GM21423 (cell line): ENCODE results near the gene MXRA7.
"Not testable (repeated sequence)": the region's sequence is repeated elsewhere in the genome, so short reads cannot be mapped to it uniquely, and the experiment has no call there.

Source experiments
- ATAC-seq: cut with Tn5 transposase; IDR thresholded peaks from one replicate; pipeline ENCODE4 v1.9.1; 2021; ENCODE audit warnings: mild to moderate bottlenecking, moderate library complexity; ENCODE audit not compliant: unreplicated experiment

Gene MXRA7

DNA sequence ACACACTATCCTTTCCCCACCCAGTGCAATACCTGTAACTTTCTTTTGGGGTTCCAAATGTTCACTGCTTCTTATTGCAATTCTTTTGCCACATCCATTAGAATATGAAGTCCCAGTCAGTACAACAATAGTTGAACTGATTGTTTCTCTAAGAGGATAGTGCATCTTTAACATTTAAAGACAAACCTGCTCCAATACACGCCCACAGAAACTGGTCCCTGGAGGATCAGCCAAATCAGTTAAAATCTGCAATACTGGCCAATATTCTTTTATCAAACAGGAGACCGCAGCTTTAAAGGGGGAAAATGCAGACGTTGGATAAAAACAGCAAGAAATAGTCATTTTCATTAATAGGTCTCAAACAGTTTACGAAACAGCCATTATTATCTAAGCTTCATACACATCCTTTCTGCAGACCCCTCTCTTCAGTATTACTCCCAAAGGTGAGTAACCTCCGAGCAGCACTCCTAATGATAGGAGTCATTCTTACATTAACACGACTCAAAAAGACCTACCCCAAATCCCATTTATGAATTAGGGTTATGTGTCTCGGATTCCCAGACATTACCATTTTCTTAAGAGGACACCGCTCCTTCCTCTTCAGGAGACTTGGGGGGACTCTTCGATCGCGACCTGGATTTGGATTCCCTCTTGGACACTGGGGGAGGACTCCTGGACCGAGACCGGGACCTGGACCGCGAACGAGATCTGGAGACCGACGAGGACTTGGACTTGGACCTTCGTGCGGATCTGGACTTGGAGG, 25.0 kb upstream of the MXRA7 start:
- ATAC-seq, result no peak

DNA sequence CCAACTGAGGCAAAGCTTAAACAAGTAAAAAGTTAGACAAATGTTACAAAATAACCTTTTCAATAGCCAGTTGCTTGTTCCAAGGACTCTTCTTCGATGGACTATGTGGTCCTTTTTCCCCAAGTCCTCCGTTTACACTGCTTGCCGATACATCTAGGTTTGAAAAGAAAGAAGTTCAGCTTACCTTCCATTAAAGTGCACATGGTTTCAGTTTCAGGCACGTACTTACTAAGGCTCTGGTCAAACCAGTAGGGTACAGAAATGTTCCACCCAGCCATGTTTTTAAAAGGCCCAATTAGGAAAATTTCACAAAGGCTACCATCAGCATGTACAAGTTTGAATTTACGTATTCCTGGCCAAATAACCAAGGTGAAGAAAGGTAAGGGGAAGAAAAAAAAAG, 24.2 kb upstream of the MXRA7 start:
- ATAC-seq, result no peak

- ATAC-seq, result no peak
These were observed 23.5 kb upstream of the MXRA7 start for GRCh38 chr17:76734080-76734840.

- no peak for ATAC-seq
These were observed 22.8 kb upstream of the MXRA7 start for GRCh38 chr17:76733618-76733957.

GRCh38 chr17:76732734-76733617, 22.2 kb upstream of the MXRA7 start:
- ATAC-seq, result no peak

DNA sequence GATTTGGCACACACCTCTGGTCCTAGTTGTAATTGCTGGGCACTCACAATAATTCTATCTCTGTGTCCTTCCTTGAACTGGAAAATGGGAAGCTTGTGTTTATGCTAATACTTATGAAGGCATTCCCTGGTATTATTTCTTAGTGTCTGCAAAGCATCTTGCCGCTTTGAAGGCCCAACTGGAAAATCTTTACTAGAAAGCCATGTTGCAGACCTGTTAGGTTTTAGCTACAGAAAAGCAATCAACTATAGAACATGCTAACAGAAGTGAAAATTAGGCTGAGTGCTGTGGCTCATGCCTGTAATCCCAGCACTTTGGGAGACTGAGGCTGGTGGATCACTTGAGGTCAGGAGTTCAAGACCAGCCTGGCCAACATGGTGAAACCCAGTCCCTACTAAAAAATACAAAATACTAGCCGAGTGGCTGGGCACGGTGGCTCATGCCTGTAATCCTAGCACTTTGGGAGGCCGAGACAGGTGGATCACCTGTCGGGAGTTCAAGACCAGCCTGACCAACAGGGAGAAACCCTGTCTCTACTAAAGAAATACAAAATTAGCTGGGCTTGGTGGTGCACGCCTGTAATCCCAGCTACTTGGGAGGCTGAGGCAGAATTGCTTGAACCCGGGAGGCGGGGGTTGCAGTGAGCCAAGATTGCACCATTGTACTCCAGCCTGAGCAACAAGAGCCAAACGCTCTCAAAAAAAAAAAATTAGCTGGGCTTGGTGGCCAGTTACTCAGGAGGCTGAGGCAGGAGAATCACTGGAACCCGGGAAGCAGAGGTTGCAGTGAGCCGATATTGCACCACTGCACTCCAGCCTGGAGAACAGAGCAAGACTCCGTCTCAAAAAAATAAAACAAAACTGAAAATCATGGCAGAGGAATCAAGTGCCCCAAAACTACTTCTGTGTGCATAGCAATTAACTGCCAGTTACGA, 21.3 kb upstream of the MXRA7 start:
- not testable (repeated sequence) for ATAC-seq

DNA sequence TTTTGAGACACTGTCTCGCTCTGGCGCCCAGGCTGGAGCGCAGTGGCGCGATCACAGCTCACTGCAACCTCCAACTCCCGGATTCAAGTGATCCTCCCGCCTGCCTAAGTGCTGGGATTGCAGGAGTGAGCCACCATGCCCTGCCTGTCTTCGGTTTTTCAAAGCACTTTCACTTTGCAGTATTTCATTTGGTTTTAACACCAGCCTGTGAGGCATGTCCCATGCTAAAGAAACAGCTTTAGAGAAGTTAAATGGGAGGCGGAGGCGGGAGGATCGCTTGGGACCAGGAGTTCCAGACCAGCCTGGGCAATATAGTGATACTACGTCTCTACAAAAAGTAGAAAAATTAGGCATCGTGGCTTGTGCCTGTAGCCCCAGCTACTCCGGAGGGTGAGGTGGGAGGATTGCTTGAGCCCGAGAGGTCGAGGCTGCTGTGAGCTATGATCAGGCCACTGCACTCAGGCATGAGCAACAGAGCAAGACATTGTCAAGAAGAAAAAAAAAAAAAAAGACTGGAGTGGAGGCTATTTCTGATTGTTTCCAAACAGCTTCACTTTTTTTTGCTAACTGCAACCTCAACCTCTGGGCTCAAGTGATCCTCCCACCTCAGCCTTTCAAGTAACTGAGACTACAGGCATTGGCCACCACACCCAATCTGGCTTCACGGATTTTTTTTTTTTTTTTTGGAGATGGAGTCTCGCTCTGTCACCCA, 17.1 kb upstream of the MXRA7 start:
- no peak for ATAC-seq

GRCh38 chr17:76726776-76727718, 16.3 kb upstream of the MXRA7 start, which contains the start of gene METTL23:
TSS of gene METTL23 (plus strand) at chr17:76726839. CDS start at chr17:76729711, 2,872 bp downstream.
- peak; percentile 48 for ATAC-seq

DNA sequence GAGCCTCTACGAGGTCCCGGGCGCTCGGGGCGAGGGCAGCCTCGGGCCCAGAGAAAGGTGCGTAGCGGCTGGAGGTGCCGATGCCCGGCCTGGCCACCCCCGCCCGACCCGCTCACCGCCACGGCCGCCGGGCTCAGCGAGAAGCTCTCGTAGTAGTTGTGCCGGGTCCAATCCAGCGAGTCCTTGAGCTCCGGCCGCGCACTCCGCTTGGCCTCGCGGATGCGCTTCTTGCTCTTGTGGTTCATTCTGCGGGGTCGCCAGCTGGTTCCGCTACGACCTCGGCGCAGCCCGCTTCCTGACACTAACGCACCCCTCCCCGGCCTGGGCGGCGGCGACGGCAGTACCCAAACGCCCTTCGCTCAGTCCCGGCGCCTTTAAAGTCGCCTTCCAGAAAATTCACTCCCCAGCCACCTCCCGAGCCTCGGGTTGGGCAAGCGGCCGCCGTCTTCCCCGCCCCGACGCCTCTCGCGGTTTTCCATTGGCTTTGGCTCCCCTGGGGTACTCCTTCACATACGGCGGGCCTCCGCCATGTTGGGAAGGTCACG, 15.5 kb upstream of the MXRA7 start, which contains the start of gene JMJD6:
TSS of gene JMJD6 (minus strand) at position 376 of the 545 bp plus-strand sequence. CDS start at position 245, 131 bp downstream.
- peak; percentile 63 for ATAC-seq

DNA sequence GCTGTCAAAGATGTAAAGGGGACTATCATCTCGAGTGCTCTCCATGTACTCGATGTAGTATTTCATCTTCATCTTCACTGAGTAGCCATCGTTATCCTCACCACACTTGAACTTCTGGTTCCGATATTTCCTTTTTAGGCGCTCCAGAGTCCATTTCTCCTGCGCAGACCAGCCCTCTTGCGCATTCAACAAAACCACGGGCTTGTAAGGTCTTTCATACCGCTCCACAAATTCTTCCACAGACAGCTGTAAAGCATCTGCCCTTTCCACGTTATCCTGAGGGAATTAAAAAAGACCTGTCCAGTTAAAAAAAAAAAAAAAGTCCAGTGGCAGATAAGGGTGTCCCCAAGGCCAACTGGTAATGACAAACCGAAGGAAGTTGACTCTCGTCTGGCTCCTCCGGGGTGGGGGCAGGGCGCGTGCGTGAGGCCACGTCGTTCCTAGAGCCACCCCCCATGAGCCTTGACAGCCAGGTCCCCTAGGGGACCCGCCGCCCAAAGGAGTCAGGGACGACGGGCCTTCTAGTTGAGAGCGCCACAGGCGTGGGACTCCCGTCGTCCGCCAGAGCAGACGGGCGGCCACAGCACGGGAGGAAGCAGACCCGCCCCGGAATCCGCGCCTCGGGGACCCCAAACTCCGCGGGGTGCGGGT, 14.9 kb upstream of the MXRA7 start:
- peak; percentile 20 for ATAC-seq

DNA sequence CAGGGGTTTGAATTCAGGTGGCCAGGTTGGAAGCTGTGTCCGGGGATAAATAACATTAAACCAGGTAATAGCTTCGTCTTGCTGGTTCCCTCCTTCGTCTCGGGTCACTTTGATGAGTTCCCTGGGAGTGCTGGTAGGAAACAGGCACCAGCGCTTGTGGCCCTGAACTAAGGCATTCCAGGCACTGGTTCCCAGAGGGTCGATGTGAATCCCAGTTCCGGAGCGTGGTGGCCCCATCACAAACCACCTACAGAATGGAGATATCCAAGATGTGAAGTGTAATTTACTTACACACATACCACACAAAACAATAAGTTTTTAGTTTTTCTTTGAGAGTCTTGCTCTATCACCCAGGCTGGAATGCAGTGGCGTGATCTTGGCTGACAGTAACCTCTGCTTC, 13.0 kb upstream of the MXRA7 start:
- ATAC-seq, result no peak

DNA sequence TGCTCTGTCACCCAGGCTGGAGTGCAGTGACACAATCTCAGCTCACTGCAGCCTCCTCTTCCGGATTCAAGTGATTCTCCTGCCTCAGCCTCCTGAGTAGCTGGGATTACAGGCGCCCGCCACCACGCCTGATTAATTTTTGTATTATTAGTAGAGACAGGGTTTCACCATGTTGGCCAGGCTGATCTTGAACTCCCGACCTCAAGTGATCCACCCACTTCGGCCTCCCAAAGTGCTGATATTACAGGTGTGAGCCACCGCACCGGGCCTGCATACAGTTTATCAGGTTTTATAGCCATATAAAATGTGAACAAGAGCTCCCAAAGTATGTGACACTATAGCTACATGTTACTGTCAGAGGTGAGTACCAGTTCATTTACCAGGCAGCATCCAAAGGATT, 12.2 kb upstream of the MXRA7 start:
- not testable (repeated sequence) for ATAC-seq

GRCh38 chr17:76722279-76722678, 11.5 kb upstream of the MXRA7 start:
- no peak for ATAC-seq

DNA sequence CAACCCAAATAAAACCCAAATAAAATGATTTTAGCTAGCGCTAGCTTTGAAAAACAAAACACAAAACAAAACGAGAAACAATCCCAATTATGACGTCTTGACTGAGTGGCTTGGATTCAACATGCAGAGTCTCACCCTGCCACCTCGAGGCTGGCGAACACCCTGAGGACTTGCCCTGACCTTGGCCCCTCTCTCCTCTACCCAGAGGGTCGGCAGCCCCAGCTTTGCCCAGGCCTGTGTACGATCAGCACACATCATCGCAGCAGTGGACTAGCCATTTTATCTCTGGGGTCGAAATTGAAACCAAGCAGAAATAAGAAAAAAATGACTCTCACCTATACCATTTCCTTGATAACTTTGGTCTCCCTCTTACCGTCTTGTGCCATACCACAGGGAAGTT, 10.7 kb upstream of the MXRA7 start:
- no peak for ATAC-seq

DNA sequence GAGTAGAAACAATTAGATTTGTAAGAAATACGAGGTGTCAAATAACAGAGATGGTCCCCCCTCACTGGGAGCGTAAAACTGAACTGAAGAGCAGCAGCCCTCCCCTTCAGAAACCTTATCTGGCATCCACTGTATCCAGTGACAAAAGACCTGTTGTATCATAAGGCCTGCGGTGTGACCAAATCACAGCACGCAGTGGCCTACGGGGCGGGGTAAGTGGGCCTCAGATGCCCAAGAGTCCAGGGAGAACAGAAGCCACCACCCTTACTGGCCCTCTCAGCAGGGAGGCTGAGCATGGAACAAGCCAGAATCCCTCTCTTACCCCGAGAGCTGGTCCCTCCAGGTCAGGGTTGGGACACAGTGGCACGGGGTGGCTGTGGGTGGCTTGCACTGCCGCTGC, 10.2 kb upstream of the MXRA7 start:
- no peak for ATAC-seq

DNA sequence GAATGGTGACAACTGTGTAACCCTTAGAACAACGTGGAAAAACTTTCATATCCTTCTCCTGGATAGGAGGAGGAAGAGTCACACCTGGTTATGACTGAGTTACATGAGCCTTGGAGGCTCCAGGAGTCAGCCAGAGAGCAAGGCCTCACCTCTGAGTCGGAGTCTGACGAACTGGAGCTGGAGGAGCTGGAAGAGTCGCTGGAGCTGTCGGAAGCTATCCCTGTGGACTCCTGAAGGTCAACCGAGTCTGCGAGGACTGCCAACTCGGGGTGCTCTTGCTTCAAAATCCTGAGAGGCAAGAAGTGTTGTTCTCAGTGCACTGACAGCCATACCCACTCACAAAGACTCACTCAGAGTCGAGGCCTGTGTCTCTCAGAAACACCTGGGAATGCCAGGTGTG, 9.4 kb upstream of the MXRA7 start:
- ATAC-seq, result no peak

- ATAC-seq, result no peak
These were observed 7.8 kb upstream of the MXRA7 start for GRCh38 chr17:76718516-76718915.

GRCh38 chr17:76716839-76717215, 6.1 kb upstream of the MXRA7 start:
- ATAC-seq, result no peak
